Neural cell (in vitro differentiated cells): ENCODE measurements around the gene RTN4R. TPM values are rescaled to one million over a fixed set of nuclear protein-coding genes. Genes with fewer than 3 reads are reported as not detected.

Experiments
- H2AFZ ChIP-seq: fragments of 200-600, 300-800 bp; sonication (generic), shearing (Covaris generic); 2 replicates; pipeline ENCODE4 v1.6.0; 2014; ENCODE audit warnings: low read depth, mild to moderate bottlenecking, antibody characterized with exemption, low read length, moderate library complexity
- H3F3A ChIP-seq: fragments of 200-600 bp; shearing (Covaris generic); 2 replicates; pipeline ENCODE4 v1.6.1; 2016; ENCODE audit warnings: mild to moderate bottlenecking, moderate library complexity, mixed read lengths, antibody characterized with exemption, low read length; ENCODE audit not compliant: insufficient read depth, poor library complexity, severe bottlenecking
- H3K27ac ChIP-seq: fragments of 200-600, 300-800 bp; sonication (generic), shearing (Covaris generic); 2 replicates; pipeline ENCODE4 v1.5.1; 2014; ENCODE audit warnings: mild to moderate bottlenecking, low read length, moderate library complexity
- H3K27me3 ChIP-seq: fragments of 300-800, 200-600 bp; sonication (generic), shearing (Covaris generic); 2 replicates; pipeline ENCODE4 v1.6.0; 2014; ENCODE audit warnings: mild to moderate bottlenecking, low read depth, low read length, moderate library complexity; ENCODE audit not compliant: insufficient read depth
- H3K36me3 ChIP-seq: fragments of 300-800, 200-600 bp; sonication (generic), shearing (Covaris generic); 2 replicates; pipeline ENCODE4 v1.5.1; 2014; ENCODE audit warnings: mild to moderate bottlenecking, antibody characterized with exemption, low read length, moderate library complexity; ENCODE audit not compliant: insufficient read depth
- H3K4me2 ChIP-seq: fragments of 300-800, 200-600 bp; sonication (generic), shearing (Covaris generic); 2 replicates; pipeline ENCODE4 v1.6.0; 2014; ENCODE audit warnings: mild to moderate bottlenecking, low read length
- H3K4me3 ChIP-seq: fragments of 300-800, 200-600 bp; sonication (generic), shearing (Covaris generic); 2 replicates; pipeline ENCODE4 v1.5.1; 2014; ENCODE audit warnings: mild to moderate bottlenecking, low read length, moderate library complexity
- H3K79me2 ChIP-seq: fragments of 200-600 bp; shearing (Covaris generic); replicated peaks from 2 replicates; pipeline ENCODE4 v1.6.0; 2014; ENCODE audit warnings: mild to moderate bottlenecking, low read length, moderate library complexity; ENCODE audit not compliant: insufficient read depth
- H3K9ac ChIP-seq: fragments of 300-800, 200-600 bp; sonication (generic), shearing (Covaris generic); 2 replicates; pipeline ENCODE4 v1.6.1; 2016; ENCODE audit warnings: mild to moderate bottlenecking, low read length, mixed read lengths
- H3K9me2 ChIP-seq: fragments of 200-600 bp; shearing (Covaris generic); 2 replicates; pipeline ENCODE4 v1.6.1; 2016; ENCODE audit warnings: mild to moderate bottlenecking, low read length, mixed read lengths; ENCODE audit not compliant: insufficient read depth
- H3K9me3 ChIP-seq: fragments of 200-600, 300-800 bp; sonication (generic), shearing (Covaris generic); 2 replicates; pipeline ENCODE4 v1.6.1; 2016; ENCODE audit warnings: mild to moderate bottlenecking, mixed run types, low read length, moderate library complexity, mixed read lengths
- H4K20me1 ChIP-seq: fragments of 200-600 bp; shearing (Covaris generic); 2 replicates; pipeline ENCODE4 v1.6.1; 2016; ENCODE audit warnings: mild to moderate bottlenecking, mixed run types; ENCODE audit not compliant: insufficient read depth
- EP300 ChIP-seq: fragments of 450-650 bp; conservative IDR thresholded peaks from 2 replicates; pipeline ENCODE4 v1.6.1; 2014; ENCODE audit warnings: antibody characterized with exemption, mild to moderate bottlenecking, moderate library complexity; ENCODE audit not compliant: poor library complexity, severe bottlenecking
- EZH2 ChIP-seq: fragments of 200-600, 300-800 bp; shearing (Covaris generic), sonication (generic); IDR thresholded peaks from 2 replicates; pipeline ENCODE4 v1.6.1; 2014; ENCODE audit warnings: antibody characterized with exemption, low read length, borderline replicate concordance, mild to moderate bottlenecking; ENCODE audit not compliant: insufficient read depth, poor library complexity, severe bottlenecking
- MXI1 ChIP-seq: fragments of 450-650 bp; conservative IDR thresholded peaks from 2 replicates; pipeline ENCODE4 v1.6.1; 2014; ENCODE audit warnings: antibody characterized with exemption, mild to moderate bottlenecking; ENCODE audit not compliant: poor library complexity, severe bottlenecking
- POLR2AphosphoS5 ChIP-seq: IDR thresholded peaks from 2 replicates; pipeline ENCODE4 v1.6.1; 2012
- RAD21 ChIP-seq: fragments of 450-650 bp; conservative IDR thresholded peaks from 2 replicates; pipeline ENCODE4 v1.6.1; 2014; ENCODE audit warnings: antibody characterized with exemption, mild to moderate bottlenecking, moderate library complexity
- SMC3 ChIP-seq: fragments of 450-650 bp; conservative IDR thresholded peaks from 2 replicates; pipeline ENCODE4 v1.6.1; 2014; ENCODE audit warnings: antibody characterized with exemption, mild to moderate bottlenecking, moderate library complexity; ENCODE audit not compliant: poor library complexity
- TAF1 ChIP-seq: IDR thresholded peaks from 2 replicates; pipeline ENCODE4 v1.6.1; 2012; ENCODE audit warnings: low read depth
- polyA plus RNA-seq: library from polyadenylated mRNA; depleted of rRNA; stranded (reverse); fragments of >200 nt; gene quantifications from 2 replicates; pipeline ENCODE4 v1.2.3, GENCODE V29; 2014
- TF ChIP-seq, protein P1 (sequence below): IDR thresholded peaks from 2 replicates; pipeline ENCODE4 v1.6.1; 2012; ENCODE audit warnings: borderline replicate concordance
- TF ChIP-seq, protein P2 (sequence below): fragments of 450-650 bp; IDR thresholded peaks from 2 replicates; pipeline ENCODE4 v1.5.1; 2014; ENCODE audit warnings: antibody characterized with exemption, mild to moderate bottlenecking, moderate library complexity; ENCODE audit not compliant: poor library complexity, severe bottlenecking

The RTN4R gene
- polyA plus RNA-seq, 1 donor from 2014 or later = 13.6 TPM

DNA sequence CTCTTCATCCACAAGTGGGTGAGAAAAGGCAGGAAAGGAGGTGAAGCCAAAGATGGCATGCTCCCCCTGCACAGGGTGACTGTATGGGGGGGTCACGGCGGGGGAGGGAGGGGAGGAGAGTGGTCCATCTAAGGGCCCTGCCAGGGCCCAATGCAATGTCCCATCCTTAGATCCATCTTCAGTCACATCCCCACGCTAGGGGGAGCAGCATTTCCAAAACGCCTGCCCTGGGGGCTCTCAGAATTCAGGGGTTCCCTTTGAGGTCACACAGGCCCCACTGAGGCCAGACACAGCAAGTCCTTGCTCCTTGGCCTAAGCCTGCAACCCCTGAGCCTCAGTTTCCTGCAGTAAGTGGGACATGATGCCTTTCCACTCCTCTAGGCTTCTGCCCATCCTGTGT, 52.4 kb downstream of the RTN4R start (continued):
- TF ChIP-seq, protein P1, sequence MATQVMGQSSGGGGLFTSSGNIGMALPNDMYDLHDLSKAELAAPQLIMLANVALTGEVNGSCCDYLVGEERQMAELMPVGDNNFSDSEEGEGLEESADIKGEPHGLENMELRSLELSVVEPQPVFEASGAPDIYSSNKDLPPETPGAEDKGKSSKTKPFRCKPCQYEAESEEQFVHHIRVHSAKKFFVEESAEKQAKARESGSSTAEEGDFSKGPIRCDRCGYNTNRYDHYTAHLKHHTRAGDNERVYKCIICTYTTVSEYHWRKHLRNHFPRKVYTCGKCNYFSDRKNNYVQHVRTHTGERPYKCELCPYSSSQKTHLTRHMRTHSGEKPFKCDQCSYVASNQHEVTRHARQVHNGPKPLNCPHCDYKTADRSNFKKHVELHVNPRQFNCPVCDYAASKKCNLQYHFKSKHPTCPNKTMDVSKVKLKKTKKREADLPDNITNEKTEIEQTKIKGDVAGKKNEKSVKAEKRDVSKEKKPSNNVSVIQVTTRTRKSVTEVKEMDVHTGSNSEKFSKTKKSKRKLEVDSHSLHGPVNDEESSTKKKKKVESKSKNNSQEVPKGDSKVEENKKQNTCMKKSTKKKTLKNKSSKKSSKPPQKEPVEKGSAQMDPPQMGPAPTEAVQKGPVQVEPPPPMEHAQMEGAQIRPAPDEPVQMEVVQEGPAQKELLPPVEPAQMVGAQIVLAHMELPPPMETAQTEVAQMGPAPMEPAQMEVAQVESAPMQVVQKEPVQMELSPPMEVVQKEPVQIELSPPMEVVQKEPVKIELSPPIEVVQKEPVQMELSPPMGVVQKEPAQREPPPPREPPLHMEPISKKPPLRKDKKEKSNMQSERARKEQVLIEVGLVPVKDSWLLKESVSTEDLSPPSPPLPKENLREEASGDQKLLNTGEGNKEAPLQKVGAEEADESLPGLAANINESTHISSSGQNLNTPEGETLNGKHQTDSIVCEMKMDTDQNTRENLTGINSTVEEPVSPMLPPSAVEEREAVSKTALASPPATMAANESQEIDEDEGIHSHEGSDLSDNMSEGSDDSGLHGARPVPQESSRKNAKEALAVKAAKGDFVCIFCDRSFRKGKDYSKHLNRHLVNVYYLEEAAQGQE = no peak

DNA sequence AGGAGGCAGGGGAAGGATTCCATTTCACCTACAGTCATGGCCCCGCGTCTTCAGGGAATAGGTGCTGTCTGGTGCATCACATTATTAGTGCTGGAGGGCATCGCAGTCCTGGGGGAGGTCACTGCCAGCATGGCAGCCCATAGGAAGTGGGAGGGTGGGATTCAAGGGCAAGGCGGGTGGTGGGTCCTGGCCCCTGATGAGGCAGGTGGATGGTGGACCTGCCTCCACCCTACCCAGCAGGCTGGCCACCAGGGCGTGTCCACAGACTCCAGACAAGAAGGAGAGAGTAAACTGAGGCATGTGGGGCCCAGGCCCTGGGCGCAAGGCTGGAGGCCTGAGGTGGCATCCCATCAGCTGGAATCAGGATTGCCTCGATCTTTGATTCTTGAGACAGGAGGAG, 53.3 kb downstream of the RTN4R start:
- Histone ChIP-seq H3K27me3 (no peaks in the 10 kb centered on the region), H3K4me2 (no peak overlapping the region), H3K9ac (no peak overlapping the region), H3K4me3 (no peak overlapping the region), H3K9me3 (no peaks in the 10 kb centered on the region), H4K20me1 (no peaks in the 10 kb centered on the region), H3K9me2 (no peaks in the 10 kb centered on the region), H3K36me3 (no peaks in the 10 kb centered on the region), H3K79me2 (no peaks in the 10 kb centered on the region), H3K27ac (no peak overlapping the region), H3F3A (no peaks in the 10 kb centered on the region), H2AFZ (no peak overlapping the region)
- TF ChIP-seq, protein P1 = no peak
- TF ChIP-seq EZH2 = no peak
- no peak for TF ChIP-seq RAD21
- TF ChIP-seq MXI1 = no peak
- no peak for TF ChIP-seq SMC3
- no peak for TF ChIP-seq POLR2AphosphoS5
- TF ChIP-seq TAF1 = no peak

DNA sequence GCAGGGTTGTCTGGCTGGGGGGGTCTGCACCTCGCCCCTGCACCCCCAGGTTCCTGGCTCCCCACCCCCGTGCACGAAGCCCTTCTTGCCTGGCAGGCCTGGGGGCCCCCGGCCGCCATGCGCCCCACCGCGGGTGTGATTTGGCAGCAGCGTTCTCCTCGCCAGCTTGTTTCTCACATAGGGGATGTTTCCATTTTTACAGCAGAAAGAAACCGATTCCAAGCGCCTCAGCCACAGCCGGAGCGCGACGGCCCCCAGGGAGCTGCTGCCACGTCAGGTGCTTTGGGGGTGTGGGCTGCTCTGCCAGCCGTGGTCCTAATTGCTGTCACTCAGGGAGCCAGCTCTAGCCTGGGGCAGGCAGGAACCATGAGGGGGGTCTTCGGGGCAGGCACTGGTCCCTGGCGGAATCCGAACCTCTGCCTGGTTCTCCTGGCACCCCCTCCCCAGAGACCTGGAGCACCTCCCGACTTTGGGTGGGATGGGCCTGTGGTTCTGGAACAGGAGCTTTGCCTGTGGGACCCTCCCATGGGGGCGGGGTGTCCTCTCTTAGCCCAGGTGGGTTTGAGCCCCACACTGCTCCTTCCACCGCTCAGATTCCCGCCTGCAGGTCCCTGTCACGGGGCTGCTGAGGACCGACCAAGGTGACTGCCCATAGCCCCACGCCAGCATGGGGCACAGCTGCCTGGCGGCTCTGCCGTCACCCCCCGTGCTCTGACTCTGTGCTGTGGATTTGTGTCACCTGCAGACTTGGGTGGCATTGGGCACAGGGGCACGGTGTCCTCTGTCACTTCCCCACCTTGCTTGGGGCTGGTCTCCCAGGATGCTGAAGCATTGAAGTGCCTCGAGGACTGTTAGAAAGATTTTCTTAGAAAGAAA, 54.0 kb downstream of the RTN4R start:
- Histone ChIP-seq H2AFZ (no peak overlapping the region), H3K27ac (no peak overlapping the region), H3K9me3 (no peaks in the 10 kb centered on the region), H3K27me3 (no peaks in the 10 kb centered on the region), H3K36me3 (no peaks in the 10 kb centered on the region), H3F3A (no peaks in the 10 kb centered on the region), H3K79me2 (no peaks in the 10 kb centered on the region), H4K20me1 (no peaks in the 10 kb centered on the region), H3K4me2 (no peak overlapping the region), H3K9me2 (no peaks in the 10 kb centered on the region), H3K9ac (no peak overlapping the region), H3K4me3 (no peak overlapping the region)
- TF ChIP-seq POLR2AphosphoS5 (no peak), SMC3 (no peak), TAF1 (no peak), EP300 (no peak), MXI1 (no peak), EZH2 (no peak), RAD21 (no peak)
- TF ChIP-seq, protein P2, sequence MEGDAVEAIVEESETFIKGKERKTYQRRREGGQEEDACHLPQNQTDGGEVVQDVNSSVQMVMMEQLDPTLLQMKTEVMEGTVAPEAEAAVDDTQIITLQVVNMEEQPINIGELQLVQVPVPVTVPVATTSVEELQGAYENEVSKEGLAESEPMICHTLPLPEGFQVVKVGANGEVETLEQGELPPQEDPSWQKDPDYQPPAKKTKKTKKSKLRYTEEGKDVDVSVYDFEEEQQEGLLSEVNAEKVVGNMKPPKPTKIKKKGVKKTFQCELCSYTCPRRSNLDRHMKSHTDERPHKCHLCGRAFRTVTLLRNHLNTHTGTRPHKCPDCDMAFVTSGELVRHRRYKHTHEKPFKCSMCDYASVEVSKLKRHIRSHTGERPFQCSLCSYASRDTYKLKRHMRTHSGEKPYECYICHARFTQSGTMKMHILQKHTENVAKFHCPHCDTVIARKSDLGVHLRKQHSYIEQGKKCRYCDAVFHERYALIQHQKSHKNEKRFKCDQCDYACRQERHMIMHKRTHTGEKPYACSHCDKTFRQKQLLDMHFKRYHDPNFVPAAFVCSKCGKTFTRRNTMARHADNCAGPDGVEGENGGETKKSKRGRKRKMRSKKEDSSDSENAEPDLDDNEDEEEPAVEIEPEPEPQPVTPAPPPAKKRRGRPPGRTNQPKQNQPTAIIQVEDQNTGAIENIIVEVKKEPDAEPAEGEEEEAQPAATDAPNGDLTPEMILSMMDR = no peak
- TF ChIP-seq, protein P1 = no peak
